GM21447 (cell line): ENCODE data around the gene CFAP99.

Experiments used
- ATAC-seq: cut with Tn5 transposase; IDR thresholded peaks from one replicate; pipeline ENCODE4 v1.9.1; 2021; ENCODE audit not compliant: unreplicated experiment

CFAP99 gene

GRCh38 chr4:2390784-2391421 is 27.9 kb upstream of the CFAP99 start:
- ATAC-seq: no peak

- ATAC-seq: no peak
Observed at GRCh38 chr4:2393353-2394270, 25.1 kb upstream of the CFAP99 start.

- ATAC-seq: no peak
Observed at GRCh38 chr4:2394528-2394927, 24.2 kb upstream of the CFAP99 start.

GRCh38 chr4:2395038-2395437 is 23.7 kb upstream of the CFAP99 start:
- ATAC-seq: no peak

GRCh38 chr4:2395584-2395983 is 23.2 kb upstream of the CFAP99 start:
- ATAC-seq: no peak

GRCh38 chr4:2396781-2397368 is 21.9 kb upstream of the CFAP99 start:
- no peak for ATAC-seq

- no peak for ATAC-seq
Observed at GRCh38 chr4:2397596-2398379, 21.0 kb upstream of the CFAP99 start.

GRCh38 chr4:2399216-2399615 is 19.5 kb upstream of the CFAP99 start:
- ATAC-seq: no peak

- ATAC-seq: no peak
Observed at GRCh38 chr4:2399631-2400190, 19.0 kb upstream of the CFAP99 start.

- ATAC-seq: no peak
Observed at GRCh38 chr4:2400841-2401609, 17.7 kb upstream of the CFAP99 start.

- no peak for ATAC-seq
Observed at GRCh38 chr4:2401610-2401983, 17.2 kb upstream of the CFAP99 start.

GRCh38 chr4:2402048-2402842 is 16.5 kb upstream of the CFAP99 start:
- ATAC-seq: no peak

GRCh38 chr4:2402941-2403340 is 15.8 kb upstream of the CFAP99 start:
- no peak for ATAC-seq

- ATAC-seq: no peak
Observed at GRCh38 chr4:2406406-2406805, 12.3 kb upstream of the CFAP99 start.

- ATAC-seq: no peak
Observed at GRCh38 chr4:2406920-2407319, 11.8 kb upstream of the CFAP99 start.

- ATAC-seq: no peak
Observed at GRCh38 chr4:2407991-2408342, 10.8 kb upstream of the CFAP99 start.

GRCh38 chr4:2408401-2408958 is 10.3 kb upstream of the CFAP99 start:
- ATAC-seq: no peak

- ATAC-seq: no peak
Observed at GRCh38 chr4:2408976-2409375, 9.8 kb upstream of the CFAP99 start.

- no peak for ATAC-seq
Observed at GRCh38 chr4:2409381-2409783, 9.4 kb upstream of the CFAP99 start.
